ENCODE results near the gene FAR2. TPM values are rescaled to one million over a fixed set of nuclear protein-coding genes. Genes with fewer than 3 reads are reported as not detected.

The FAR2 gene
- total RNA-seq (1 to 10 TPM; 1.4 to 6.7 (median 2.7) TPM), polyA plus RNA-seq (1 to 10 TPM; 1.7 to 2.3 TPM)
- long read RNA-seq, donor 1, result 0 reads
- long read RNA-seq, donor 2, partial matches to known transcripts, result 0 of 2 reads
- long read RNA-seq, donor 2, other reads (novel, unspliced or antisense), result 1 of 2 reads
- long read RNA-seq, donor 3, transcript FAR2-202 (12 exons, 3,616 nt), result major isoform, 5 of 24 reads
- long read RNA-seq, donor 3, partial matches to known transcripts, result 1 of 24 reads
- long read RNA-seq, donor 3, other reads (novel, unspliced or antisense), result 18 of 24 reads

- intact Hi-C loops (cut with DNase I), result loop anchor here in 1 of 10 donors (5.0 kb wide), 1 partner anchor 163 kb away; no protein-coding TSS in a partner anchor
- TF ChIP-seq CTCF (IDR thresholded peaks at IDR 0.05), result no peak
- peaks cover 0 to 55% (median 32%) of the 10 kb centered on the region in 9 donors for H3K4me1 ChIP-seq
- H3K4me3 ChIP-seq, result peak within 1 kb of the TSS; percentile 42 to 86 (median 72)
- H3K27ac ChIP-seq, result peak within 1 kb of the TSS; percentile 57 to 92 (median 80)
- no peaks in the 10 kb centered on the region for H3K36me3 ChIP-seq
- no peaks in the 10 kb centered on the region for H3K9me3 ChIP-seq
- DNase-seq, result peak; percentile 49 to 62
- 1% methylated on average over 66 of the region's 66 CpGs for WGBS, 2 donors
- H3K27me3 ChIP-seq, result peaks cover 0 to 19% (median 0%) of the 10 kb centered on the region in 7 donors
- peak; percentile 79 to 89 (median 84) for ATAC-seq
These were observed at the start of gene FAR2 for GRCh38 chr12:29148911-29149690. Gene FAR2 (plus strand): TSS chr12:29149278. CDS start chr12:29270450, 121,172 bp downstream.

DNA sequence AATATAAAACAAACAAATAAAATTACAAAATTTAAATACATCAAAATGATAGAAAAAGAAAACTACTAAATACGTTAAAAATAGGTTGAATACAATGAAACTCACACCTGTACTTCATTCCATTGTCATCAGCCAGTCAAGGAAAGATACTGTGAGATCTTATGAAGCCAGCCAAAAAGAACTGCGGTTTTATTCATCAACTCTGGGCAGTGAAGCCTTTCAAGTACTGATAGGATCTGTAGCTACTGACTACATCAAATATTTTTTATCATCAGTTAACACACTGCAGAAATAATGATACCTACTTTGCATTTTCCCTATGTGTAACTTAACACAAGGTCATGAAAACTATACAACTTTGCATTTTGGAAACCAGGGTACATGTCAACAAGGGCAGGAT is 46.3 kb upstream of the FAR2 start:
- Histone ChIP-seq H3K27me3 (no peaks in the 10 kb centered on the region), H3K36me3 (no peaks in the 10 kb centered on the region), H3K9me3 (peaks cover 0 to 22% (median 0%) of the 10 kb centered on the region in 11 donors), H3K4me3 (no peak overlapping the region), H3K4me1 (peaks cover 0 to 18% (median 0%) of the 10 kb centered on the region in 9 donors), H3K27ac (peak overlapping the region in 1 of 10 donors; percentile 75)
- intact Hi-C loops (cut with DNase I), result no loop called here
- TF ChIP-seq CTCF (IDR thresholded peaks at IDR 0.05), result no peak
- ATAC-seq (no peak), DNase-seq (no peak)
- 33% methylated on average over 2 of the region's 2 CpGs for WGBS, 2 donors

DNA sequence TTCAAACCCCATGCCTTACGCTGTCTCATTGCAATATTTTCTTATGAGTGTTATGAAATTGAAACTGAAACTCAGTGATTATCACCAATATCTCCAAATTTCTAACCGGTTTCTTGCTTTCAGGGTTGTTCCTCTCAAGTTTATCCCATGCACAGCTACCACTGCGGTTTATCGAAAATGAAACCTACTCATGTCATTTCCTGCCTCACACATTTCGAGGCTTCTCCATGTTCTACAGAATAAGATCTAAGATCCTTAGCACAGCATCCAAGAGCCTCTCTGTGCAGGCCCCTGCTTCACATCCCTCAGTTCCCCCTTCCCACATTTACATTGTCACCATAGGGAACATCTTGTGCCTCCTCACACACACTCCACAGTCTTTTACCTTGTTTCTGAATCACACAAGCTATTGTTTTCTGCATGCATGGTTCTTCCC is 45.5 kb upstream of the FAR2 start:
- ATAC-seq, result peak in 2 of 8 donors; percentile 35 to 46
- TF ChIP-seq CTCF (IDR thresholded peaks at IDR 0.05), result no peak
- Histone ChIP-seq H3K27me3 (no peaks in the 10 kb centered on the region), H3K4me3 (peak overlapping the region in 1 of 10 donors; percentile 16), H3K27ac (peak overlapping the region in 1 of 10 donors; percentile 75), H3K36me3 (no peaks in the 10 kb centered on the region), H3K4me1 (peaks cover 0 to 18% (median 0%) of the 10 kb centered on the region in 9 donors), H3K9me3 (peaks cover 0 to 14% (median 0%) of the 10 kb centered on the region in 11 donors)
- no peak for DNase-seq
- intact Hi-C loops (cut with DNase I), result no loop called here
- 82 to 83% methylated on average over 5 of the region's 5 CpGs for WGBS, 2 donors

- intact Hi-C loops (cut with DNase I), result no loop called here
- TF ChIP-seq CTCF (IDR thresholded peaks at IDR 0.05), result no peak
- Histone ChIP-seq H3K4me1 (peaks cover 0 to 18% (median 0%) of the 10 kb centered on the region in 9 donors), H3K4me3 (no peak overlapping the region), H3K27me3 (no peaks in the 10 kb centered on the region), H3K9me3 (peaks cover 0 to 10% (median 7%) of the 10 kb centered on the region in 11 donors), H3K27ac (peak overlapping the region in 1 of 10 donors; percentile 75), H3K36me3 (no peaks in the 10 kb centered on the region)
- DNase-seq (no peak), ATAC-seq (no peak)
- 59 to 64% methylated on average over 2 of the region's 2 CpGs for WGBS, 2 donors
These were observed 44.6 kb upstream of the FAR2 start for GRCh38 chr12:29104516-29104915.
